Lung (tissue), 12 donors: ENCODE results near the gene SLC12A7. TPM values are rescaled to one million over a fixed set of nuclear protein-coding genes. Genes with fewer than 3 reads are reported as not detected.
A peak's percentile ranks its signal among the peaks of the same experiment; 100 is the strongest.

Experiments
- ATAC-seq: fragments of 200-7000 bp; cut with Tn5 transposase; one replicate; pipeline ENCODE4 v1.9.1; 2020; ENCODE audit warnings: moderate number of reproducible peaks; ENCODE audit not compliant: insufficient read depth, low FRiP score
- DNase-seq, 3 donors: peaks; one replicate each; pipeline ENCODE4 v3.0.0-alpha.2; 2013 to 2017
- H3K27ac ChIP-seq, 2 donors: one replicate each; pipeline ENCODE4 v1.5.1; 2013; ENCODE audit warnings: mild to moderate bottlenecking in 2 of 2, moderate library complexity in 2 of 2, control low read depth in 1 of 2, inconsistent platforms in 1 of 2, low read depth in 1 of 2, low read length in 1 of 2
- H3K27me3 ChIP-seq, 3 donors: one replicate each; pipeline ENCODE4 v1.5.1; 2013; ENCODE audit warnings: low read length in 2 of 3; ENCODE audit not compliant: control insufficient read depth in 3 of 3, insufficient read depth in 3 of 3
- H3K36me3 ChIP-seq, 4 donors: one replicate each; pipeline ENCODE4 v1.5.1; 2013; ENCODE audit warnings: low read length in 4 of 4, mild to moderate bottlenecking in 1 of 4, moderate library complexity in 1 of 4; ENCODE audit not compliant: control insufficient read depth in 4 of 4, insufficient read depth in 4 of 4
- H3K4me1 ChIP-seq, 5 donors: one replicate each; pipeline ENCODE4 v1.5.1; 2013; ENCODE audit warnings: low read length in 5 of 5, mild to moderate bottlenecking in 2 of 5, moderate library complexity in 1 of 5; ENCODE audit not compliant: control insufficient read depth in 5 of 5, insufficient read depth in 5 of 5
- H3K4me3 ChIP-seq: one replicate; pipeline ENCODE4 v1.5.1; 2013; ENCODE audit warnings: mild to moderate bottlenecking, control low read depth, moderate library complexity
- H3K9ac ChIP-seq, 2 donors: one replicate each; pipeline ENCODE4 v1.5.1; 2013; ENCODE audit warnings: low read length in 2 of 2, control low read depth in 1 of 2; ENCODE audit not compliant: insufficient read depth in 1 of 2
- H3K9me3 ChIP-seq, 4 donors: one replicate each; pipeline ENCODE4 v1.5.1; 2013; ENCODE audit warnings: low read length in 3 of 4, mild to moderate bottlenecking in 1 of 4, moderate library complexity in 1 of 4; ENCODE audit not compliant: control insufficient read depth in 4 of 4, insufficient read depth in 3 of 4
- CTCF ChIP-seq: IDR thresholded peaks from 2 replicates; pipeline ENCODE4 v1.5.1; 2012; ENCODE audit warnings: mild to moderate bottlenecking; ENCODE audit errors: control extremely low read depth, extremely low read depth
- WGBS, 2 donors: extraction: QIAGEN DNeasy Blood & Tissue Kit; methylation state at CpG; one replicate each; pipeline ENCODE4 v1.1.7; 2013; 5-methylcytosine and 5-hydroxymethylcytosine counted together
- polyA plus RNA-seq, 2 donors: library from polyadenylated mRNA; stranded (reverse); fragments of 200-250 nt; gene quantifications; one replicate each; pipeline ENCODE4 v1.2.1, GENCODE V29; 2013
- total RNA-seq, 2 donors: library from RNA; depleted of rRNA in 1 of 2; stranded (reverse); fragments of >200 nt in 1 of 2; gene quantifications; one replicate each; pipeline ENCODE4 v1.2.1, GENCODE V29; 2014 to 2021
- donor health status: control.
- donor health status: control.
- donor health status: Bipolar disorder and iron deficiency.
- donor health status: healthy.
- donor health status: DM: yes; HTN: yes; CAD: no.

Gene SLC12A7
- total and polyA plus RNA-seq, 4 donors = 14.8 to 50.4 (median 39.8) TPM

GRCh38 chr5:1125030-1125357 lies 13.1 kb upstream of the SLC12A7 start:
- Histone ChIP-seq H3K9ac (no peak overlapping the region), H3K27me3 (no peaks in the 10 kb centered on the region), H3K27ac (peak overlapping the region in 1 of 2 donors; percentile 92), H3K4me3 (no peak overlapping the region), H3K36me3 (no peaks in the 10 kb centered on the region), H3K4me1 (peaks cover 6 to 39% (median 12%) of the 10 kb centered on the region in 5 donors), H3K9me3 (no peaks in the 10 kb centered on the region)
- ATAC-seq = peak; percentile 30
- WGBS, 2 donors = 72 to 78% methylated on average over 6 of the region's 6 CpGs
- TF ChIP-seq CTCF = no peak
- DNase-seq = peak; percentile 80 to 91 (median 89)

GRCh38 chr5:1124205-1125029 lies 12.6 kb upstream of the SLC12A7 start:
- DNase-seq (no peak), ATAC-seq (peak; percentile 1)
- H3K27ac ChIP-seq = peak overlapping the region; percentile 68 to 92
- WGBS, 2 donors = 80 to 87% methylated on average over 27 of the region's 27 CpGs
- no peak overlapping the region for H3K4me3 ChIP-seq
- H3K9ac ChIP-seq = no peak overlapping the region
- peaks cover 6 to 39% (median 12%) of the 10 kb centered on the region in 5 donors for H3K4me1 ChIP-seq
- TF ChIP-seq CTCF = no peak
- no peaks in the 10 kb centered on the region for H3K27me3 ChIP-seq
- H3K9me3 ChIP-seq = no peaks in the 10 kb centered on the region
- no peaks in the 10 kb centered on the region for H3K36me3 ChIP-seq

GRCh38 chr5:1123418-1124147 lies 11.7 kb upstream of the SLC12A7 start:
- WGBS, 2 donors = 83 to 87% methylated on average over 20 of the region's 20 CpGs
- DNase-seq = no peak
- no peak overlapping the region for H3K4me3 ChIP-seq
- H3K27ac ChIP-seq = peak overlapping the region in 1 of 2 donors; percentile 92
- H3K27me3 ChIP-seq = no peaks in the 10 kb centered on the region
- H3K9ac ChIP-seq = no peak overlapping the region
- H3K9me3 ChIP-seq = no peaks in the 10 kb centered on the region
- no peak for TF ChIP-seq CTCF
- peaks cover 6 to 46% (median 8%) of the 10 kb centered on the region in 5 donors for H3K4me1 ChIP-seq
- ATAC-seq = no peak
- no peaks in the 10 kb centered on the region for H3K36me3 ChIP-seq
